GM19023 (cell line): ENCODE results near the gene MPDZ.

Source experiments
- ATAC-seq: cut with Tn5 transposase; IDR thresholded peaks from one replicate; pipeline ENCODE4 v1.9.1; 2021; ENCODE audit warnings: mild to moderate bottlenecking, moderate library complexity; ENCODE audit not compliant: unreplicated experiment

Gene MPDZ

DNA sequence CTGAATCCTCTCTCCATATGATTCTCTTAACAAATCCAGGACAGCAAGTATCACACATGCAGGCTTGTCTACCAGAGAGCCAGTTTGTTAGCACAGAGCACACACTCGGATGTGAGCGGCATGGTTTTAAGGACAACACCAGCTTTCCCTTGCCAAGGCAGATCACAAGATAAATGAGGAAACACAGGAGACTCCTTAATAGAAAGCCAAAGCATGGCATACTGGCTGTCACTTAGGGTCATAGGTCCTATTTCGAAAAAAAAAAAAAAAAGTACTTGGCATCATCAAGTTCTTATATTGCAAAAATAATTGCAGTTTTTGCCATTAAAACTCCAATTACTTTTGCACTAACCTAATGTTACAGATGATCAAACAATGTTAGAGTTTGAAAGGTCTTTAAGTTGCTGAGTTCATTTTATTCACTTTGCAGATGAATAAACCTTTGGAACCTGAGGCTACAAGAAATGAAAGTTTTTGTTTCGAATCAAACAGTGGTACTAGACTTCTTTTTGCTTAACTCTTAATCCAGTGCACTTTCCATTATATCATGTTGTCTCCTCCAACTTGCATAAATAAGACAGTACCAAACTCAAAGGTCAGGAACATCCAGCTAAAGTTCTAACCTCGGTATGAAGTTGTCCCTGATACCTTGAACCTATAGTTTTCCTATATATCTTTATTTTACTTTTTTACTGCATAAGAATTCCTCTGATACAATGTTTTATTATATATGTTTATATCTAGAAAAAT, 138.5 kb downstream of the MPDZ start:
- ATAC-seq: no peak

DNA sequence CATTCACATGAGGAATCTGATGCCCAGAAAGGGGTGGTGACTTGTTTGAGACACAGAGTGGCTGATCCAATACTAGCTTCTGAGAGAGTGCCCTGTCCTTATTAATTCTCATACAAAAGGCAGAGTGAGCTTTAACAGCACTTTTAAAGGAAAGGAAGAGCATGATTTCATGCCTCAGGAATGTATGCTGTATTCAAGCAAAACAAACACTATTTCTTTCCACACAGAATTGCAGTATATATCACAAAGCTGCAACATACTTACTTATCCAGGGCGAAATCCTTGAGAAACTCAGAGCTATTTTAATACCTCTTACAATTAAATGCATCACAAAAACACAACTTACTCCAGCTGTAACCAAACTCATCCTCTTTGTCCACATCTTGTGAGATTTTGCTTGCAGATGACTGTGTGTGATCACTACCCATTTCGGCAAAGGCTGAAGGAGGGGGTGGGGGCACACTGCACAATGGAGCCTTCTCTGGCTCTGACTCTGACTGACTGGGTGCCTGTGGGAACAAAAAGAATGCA, 139.8 kb downstream of the MPDZ start:
- ATAC-seq: no peak

DNA sequence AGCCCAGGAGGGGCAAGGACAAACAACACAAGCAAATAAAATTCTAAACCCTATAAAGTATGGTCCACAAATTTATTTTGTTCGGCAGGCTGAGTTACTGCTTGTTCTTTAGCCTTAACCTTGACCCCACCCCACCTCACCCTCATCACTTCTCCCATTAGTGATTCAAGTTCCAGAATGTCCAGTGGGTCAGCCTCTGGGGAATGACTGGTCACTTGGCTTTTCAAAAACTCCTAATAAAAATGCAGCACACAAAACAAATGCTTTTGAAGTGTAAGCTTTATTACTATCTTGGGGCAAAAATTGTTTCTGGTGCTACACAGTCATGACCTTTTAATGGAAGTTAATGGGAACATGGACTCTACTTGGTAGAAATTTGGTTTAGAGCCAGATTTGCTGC, 142.1 kb downstream of the MPDZ start:
- ATAC-seq: no peak

DNA sequence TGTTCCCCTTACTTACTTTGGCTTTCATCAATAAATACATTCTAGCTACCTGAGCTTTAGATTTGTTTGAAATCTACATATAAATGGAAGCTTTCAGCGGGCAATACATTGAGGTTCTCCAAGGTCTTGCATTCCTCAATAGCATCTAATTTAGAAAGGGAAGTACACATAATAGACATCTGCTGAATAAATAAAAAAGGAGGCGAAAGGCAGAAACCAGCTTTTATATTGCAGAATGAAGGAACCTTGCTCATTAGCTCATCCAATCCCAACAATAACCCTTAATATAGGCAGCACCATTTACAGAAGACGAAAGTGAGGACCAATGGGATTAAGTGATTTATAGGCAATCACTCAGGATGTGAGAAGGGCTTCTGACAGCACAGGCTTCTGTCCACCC, 147.5 kb downstream of the MPDZ start:
- ATAC-seq: no peak

DNA sequence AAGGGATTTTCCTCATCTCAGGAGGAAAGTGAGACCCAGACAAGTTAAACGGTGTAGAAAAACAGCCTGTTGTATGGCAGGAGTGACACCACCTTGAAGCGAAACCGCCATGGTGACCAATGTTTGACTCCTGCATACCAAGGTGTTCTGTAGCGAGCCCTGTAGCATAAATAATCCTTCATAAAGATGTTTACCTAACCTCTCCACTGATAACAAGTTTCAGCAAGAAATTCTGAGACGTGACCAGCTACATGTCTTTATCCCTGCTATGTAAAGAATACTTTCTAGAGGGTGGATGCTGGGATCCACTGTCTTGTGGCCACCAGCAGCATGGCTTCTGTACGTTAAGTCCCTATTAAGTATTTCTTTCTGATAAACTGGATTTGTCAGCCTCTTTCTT, 148.1 kb downstream of the MPDZ start:
- no peak for ATAC-seq

DNA sequence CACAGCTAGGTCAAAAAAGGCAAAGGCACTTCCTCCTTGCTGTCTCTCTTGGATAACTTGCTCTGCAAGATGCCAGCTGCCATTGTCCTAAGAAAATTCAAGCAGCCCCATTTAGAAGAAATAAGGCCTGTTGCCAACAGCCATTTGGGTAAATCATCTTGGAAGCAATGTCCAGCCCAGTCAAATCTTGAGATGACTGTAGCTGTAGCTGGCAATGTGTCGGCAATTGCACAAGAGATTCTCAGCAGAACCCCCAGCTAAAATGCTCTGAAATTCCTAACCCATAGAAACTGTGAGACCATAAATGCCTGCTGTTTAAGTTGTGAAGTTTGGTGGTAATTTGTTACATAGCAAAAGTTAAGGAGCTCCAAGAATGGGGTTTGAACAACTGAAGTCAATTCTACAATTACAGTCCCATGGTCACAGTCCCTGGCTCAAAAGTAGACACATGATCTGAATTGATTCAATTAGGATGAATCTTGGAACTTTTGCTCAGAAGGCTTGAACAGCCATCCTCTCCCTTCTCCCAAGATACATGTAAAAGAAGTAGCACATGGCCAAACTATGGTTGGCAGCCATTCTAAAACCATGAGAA, 151.1 kb downstream of the MPDZ start:
- no peak for ATAC-seq

DNA sequence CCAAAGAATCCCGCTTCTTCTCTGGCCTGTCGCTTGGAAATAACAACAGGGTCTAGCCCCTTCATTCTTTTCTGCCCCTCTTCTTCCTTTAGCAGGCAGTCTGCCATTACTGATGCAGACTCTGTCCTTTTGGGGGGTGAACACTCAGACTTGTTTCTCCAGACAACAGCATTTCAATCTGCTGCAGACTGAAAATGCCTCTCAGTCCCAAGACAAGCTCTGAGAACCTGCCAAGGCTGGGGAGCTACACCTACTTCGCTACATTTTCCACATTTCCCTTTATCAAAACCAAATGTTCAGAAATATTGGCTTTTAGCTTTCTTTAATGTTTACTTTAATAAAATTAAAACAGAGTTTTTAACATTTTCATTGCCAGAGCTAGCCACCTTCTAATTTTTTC, 152.4 kb downstream of the MPDZ start:
- no peak for ATAC-seq

DNA sequence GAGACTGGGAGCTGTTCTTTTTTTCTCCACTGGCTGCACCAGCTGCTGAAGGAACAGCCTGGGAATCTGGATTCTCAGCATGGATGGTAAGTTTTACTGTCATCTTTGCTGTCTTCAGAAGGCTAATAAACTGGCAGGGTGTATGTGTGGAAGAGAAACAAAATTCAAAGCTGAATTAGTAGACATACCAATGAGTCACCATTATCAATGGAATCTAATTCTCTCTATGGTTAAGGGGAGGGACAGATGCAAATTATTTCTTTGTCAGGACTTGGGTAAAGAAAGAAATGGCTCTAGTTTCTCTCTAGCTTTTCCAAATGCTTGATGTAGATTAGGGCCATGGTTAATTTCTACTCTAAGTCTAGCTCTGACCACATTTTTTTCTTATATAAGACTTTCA, 154.2 kb downstream of the MPDZ start:
- ATAC-seq: no peak

DNA sequence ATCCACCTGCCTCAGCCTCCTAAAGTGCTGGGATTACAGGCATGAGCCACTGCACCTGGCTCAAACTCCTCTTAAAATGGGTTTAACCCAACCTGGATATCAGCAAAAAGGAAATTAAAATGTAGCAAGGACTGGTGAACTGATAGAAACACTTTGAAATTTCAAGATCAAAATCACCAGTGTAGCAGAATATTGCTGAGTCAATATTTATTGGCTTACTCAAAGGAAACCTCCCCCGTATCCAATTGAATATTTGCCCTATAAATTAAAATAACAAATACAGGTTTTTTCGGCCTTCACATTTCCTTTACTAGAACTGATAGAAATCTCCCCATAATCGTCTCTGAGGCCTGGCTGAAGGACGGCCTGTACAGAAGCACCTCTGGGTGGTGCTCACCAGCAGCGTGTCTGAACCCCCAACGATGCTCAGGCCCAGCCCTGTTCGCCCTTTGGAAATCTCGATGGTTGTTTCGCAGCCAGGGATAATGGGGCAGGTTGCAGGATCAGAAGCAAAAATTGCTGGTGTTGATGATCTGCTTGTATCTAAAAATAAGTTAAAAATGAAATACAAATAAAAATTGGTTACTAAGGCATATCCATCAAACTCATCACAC, 156.6 kb downstream of the MPDZ start:
- no peak for ATAC-seq

DNA sequence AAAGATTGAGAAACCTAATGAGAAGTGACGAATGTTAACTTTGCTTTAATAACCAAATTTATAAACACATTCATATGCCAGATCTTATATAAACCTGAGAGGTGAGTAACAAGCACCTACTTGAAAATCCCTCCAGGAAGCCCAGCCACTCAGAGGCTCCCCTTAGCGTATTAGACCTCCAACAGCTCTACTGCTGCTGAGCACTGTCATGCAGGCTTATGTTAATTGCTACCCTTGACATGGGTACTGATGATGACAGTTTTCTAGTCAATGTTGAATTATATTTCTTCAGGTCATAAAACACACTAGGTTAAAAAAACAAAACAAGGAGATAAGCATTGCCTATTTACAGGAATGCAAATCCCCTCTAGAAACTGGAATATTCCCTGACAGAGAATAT, 161.2 kb downstream of the MPDZ start:
- no peak for ATAC-seq

DNA sequence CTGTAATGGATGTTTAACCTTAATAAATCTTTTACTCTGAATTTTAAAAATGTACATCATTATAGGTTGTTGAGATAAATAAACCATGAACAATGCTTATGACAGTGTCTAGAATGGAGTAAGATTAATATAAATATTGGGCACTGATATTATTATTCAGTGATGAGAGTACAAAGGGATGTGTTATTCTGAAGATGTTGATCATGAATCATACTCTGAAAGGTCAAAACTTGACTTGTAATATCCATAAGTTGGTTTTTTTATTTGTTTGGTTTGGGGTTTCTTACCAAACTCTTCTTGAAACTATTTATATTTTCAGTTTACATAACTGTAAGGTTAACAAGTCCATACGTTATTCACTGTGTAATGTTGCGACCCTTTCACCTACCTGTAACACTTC, 163.2 kb downstream of the MPDZ start:
- ATAC-seq: no peak

DNA sequence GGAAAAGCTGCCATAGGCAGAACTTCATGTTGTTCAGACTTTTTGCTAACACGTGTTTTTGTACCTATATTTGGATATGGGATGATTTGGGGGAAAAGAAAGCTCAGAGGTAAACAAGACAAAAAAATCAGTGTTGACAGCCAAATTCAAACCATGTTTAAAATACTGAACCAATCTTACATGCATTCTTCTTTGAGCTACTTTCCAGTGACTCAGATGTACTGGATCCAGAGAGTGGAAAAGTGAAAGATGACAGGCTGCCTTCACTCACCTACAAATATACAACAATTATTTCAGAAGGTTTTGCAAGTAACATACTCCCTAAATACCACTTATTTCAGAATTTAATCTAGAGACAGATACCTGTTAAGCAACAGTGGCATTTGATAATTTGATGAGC, 165.7 kb downstream of the MPDZ start:
- no peak for ATAC-seq

DNA sequence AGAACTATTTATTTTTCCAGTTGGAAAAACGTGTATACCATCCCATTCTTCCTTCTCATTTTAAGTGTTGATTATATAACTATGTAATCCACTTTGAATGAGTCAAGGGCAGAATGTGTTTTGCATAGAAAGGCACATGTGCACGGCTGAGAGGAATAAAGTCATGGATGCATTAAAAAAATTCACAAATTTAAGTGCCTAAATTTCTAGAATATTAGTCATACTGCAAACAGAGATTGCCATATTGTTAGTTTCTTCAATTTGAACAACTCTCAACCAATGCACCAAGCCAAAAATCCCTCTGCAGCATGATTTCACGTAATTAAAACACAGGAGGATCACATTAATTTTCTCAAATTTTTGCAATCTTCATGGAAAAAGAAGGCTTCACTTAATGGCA, 166.3 kb downstream of the MPDZ start:
- no peak for ATAC-seq

DNA sequence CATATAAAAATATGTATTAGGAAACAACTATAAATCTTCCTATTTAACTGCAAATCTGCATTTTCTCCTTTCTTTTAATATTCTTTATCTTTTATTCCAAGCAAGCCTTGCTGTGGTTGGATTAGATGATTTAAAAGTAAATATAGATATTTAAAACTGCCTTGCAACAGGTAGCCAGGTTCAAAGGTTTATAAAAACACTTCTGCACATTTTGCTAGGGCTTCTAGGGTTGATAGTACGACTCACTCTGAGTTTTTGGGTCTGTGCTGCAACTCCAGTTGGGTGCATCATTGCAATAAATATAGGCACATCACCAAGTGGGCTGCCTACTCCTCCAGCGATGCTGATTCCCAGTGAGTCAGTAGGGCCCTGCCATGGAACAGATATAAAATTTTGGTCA, 167.7 kb downstream of the MPDZ start:
- no peak for ATAC-seq

DNA sequence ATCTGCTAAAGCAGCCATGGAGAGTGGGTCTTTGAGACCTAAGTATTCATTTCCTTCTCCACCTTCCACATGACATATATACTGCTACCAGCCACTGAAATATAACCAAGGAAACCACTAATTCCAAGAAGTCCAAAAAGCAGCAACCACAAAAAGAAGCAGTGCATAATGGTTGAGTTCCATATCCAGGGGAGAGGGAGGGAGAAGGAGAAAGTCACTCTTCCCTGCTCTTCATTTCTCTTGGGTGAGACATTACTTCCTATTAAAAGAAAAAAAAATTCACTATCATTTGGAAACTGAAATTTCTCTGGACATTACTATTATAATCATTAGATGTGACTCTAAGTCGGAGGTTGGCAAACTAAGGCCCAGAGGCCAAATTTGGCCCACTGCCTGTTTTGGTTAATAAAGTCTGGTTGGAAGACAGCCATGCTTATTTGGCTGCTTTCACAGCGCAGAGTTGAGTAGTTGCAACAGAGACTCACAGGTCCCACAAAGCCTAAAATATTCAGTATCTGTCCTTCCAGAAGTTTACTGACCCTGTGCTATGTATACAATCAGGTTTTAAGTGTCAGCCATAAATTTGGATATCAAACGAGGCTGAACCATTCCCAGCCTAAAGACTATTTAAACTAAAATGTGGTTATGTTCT, 168.6 kb downstream of the MPDZ start:
- no peak for ATAC-seq

DNA sequence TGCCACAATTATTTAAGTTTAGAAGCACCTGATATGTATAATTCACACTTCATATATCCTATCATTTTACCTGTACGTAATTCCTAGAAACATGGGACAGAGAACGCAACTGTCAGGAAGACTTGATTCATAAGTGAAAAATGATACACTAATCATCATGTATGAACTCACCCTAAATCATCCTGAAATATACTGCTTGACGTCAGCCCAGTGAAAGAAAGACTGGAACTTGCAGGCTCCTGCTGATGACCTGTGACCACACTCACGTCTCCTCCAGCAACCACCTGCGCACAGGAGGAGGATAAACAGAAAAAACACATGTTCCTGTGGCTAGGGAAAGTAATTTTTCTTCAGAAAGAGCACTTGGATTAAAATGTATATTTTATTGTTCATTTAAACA, 169.7 kb downstream of the MPDZ start:
- ATAC-seq: no peak

DNA sequence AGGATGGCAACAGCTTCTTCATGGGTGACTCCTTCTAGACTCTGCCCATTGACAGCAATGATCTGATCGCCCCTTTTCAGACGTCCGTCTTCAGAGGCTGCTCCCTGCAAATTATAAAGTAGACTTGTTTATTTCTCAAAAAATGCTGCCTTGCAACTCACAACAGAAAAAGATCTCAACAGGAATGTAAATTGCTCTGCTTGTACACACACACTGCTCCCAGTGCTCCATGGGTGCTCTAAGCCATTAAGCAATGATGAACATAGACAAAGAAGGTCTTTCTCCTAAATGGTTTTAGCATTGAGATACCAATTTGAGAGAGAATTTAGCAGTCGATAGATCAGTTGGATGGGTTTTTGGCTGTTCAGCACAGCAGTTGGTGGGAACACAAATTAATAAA, 172.5 kb downstream of the MPDZ start:
- ATAC-seq: no peak

DNA sequence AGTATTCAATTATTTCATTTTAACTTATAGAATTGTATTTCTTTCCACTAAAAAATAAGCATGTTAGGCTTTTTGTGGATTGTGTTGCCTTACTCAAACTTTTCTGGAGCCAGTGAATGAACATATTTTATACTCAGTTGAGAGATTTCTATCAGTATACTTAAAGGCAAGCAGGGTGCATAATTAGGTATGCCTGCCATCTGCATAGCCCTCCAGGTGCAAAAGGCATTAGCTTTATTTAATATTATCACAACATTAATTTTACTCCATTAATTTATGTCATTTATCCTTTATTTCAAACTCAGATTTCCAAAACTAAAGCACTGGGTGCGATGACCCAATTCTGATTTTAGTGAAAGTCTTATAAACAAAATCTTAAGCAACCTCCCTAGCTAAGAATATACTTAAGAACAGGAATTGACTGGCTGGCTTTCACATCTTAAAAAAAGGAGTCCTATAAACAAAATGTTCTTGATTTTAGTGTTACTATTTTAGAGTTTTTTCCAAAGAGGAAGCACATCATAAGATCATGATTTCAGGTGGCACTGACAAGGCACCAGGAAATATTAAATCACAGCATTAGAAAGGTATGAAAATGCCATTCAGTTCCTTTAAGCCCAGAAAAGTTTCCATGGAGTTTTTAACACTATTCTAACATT, 178.4 kb downstream of the MPDZ start:
- no peak for ATAC-seq

DNA sequence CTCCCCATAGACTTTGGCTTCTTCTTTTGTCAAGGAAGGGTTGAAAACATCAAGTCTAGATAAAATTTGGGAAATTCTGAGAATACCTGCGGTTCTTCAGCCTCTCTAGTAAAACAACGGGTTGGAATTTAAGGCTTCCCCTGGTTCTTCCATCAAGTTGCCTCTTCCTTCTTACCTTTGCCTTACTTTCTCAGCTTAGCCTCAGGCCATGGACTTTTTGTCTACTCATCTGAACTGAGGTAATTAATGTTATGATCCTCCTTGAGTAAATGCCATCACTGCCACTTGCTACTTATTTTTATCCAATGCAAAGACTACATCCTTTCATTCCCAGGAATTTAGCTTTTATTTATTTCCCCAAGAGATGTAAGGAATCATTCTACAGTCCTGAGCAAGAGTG, 184.4 kb downstream of the MPDZ start:
- ATAC-seq: no peak

DNA sequence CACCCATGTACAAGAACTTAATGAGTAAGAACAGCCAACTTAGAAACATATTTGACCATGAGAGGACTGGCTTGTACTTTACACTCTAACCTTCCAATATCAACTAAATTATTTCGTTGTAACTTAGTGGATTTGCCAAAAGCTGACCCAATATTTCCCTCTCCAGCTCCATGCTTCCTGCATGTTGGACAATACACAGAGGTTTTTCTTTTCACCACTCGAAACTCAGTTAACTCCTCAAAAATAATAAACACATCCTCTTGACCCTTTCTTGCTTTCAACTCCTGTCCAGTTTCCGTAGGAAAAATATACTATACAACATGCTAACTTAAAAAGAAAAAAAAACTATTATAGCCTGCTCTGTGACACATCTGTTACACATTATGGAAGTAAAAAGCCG, 188.9 kb downstream of the MPDZ start:
- ATAC-seq: no peak

DNA sequence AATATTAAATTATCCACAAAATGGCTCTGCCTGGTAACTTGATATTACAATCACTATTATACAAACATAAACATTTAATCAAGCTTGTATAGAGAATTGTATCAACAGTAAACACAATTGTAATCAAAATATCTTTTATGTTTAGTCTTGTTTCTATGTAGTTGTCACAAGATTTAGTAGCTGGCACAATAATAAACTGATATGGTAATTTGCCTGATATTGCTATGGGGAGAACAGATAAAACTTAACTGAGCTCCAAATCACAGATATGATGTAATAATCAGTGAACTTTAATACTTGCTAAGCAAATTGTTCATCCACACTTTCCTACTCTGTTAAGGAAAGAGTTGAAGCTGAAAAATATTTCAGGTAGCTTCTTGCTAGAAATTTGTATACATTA, 189.8 kb downstream of the MPDZ start:
- ATAC-seq: no peak
